LoVo (cell line): Measurements from ENCODE around the gene KIAA0825.
"Not testable (repeated sequence)": the region's sequence is repeated elsewhere in the genome, so short reads cannot be mapped to it uniquely, and the experiment has no call there.

Experiments
- DNase-seq: peaks from one replicate; pipeline ENCODE4 v3.0.0-alpha.2; 2016; ENCODE audit warnings: low spot score

The KIAA0825 gene

DNA sequence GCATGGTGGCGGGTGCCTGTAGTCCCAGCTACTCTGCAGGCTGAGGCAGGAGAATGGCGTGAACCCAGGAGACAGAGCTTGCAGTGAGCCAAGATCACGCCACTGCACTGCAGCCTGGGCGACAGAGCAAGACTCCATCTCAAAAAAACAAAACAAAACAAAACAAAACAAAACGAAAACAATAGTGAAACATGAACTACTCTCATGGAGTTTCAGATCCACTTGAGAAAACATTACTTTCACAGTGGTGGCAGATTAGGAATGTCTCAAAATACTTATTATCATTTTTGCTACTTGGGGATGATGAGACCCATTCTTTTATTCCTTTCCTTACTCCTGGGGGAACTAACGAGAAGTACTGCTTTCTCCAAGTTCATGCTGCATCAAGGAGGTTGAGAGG lies 448.2 kb downstream of the KIAA0825 start:
- not testable (repeated sequence) for DNase-seq

DNA sequence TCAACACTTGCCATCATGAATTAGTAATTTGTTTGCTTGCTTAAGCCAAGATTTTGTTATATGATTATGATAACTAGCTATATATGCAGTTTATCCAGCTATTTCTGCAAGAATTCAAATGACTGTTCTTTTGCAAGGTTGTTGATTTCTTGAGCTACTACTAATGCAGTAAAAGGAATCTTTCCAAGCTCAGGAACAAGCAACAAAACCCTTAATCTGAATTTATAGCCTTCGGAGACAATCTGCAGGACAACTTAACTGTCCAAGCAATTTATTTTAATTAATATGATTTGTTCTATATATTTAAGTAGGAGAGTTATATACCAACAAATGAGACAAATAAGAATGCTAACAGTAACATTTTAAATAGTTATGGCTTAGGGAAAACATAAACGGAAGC lies 450.3 kb downstream of the KIAA0825 start:
- no peak for DNase-seq

DNA sequence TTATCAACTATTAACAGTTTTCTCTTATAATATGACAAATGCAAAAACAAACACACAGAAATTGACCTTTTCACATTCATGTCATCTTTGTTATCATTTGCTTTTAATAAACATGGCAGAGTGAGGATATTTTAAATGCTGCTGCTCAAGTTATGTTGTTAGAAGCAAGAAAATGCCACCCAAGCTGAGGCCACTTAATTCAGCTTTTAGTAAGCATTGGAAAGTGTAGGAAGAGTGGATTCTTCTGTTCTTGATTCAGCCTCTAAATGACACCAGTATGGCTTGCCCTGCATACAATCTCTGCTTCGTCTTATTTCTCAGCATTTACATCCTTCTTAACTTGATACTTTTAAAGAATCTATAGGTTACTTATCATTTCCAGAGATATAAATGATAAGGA lies 456.6 kb downstream of the KIAA0825 start:
- no peak for DNase-seq

DNA sequence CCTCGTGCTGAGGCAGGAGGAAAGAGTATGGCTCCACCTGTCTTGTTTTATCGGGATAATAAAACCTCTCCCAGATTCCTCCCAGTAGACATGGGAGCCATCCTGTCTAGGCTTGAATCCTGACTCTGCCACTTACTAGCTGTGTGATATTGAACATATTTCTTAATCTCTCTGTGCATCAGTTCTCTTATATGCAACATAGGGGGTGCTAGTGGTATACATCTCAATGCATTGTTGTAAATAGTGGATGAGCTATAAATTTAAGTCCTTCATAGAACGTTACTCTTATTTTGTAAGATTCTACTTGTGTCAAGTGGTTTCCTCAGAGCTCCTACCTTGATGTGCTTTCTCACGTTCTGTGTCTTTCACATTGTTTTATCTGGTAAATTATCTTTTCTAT lies 459.3 kb downstream of the KIAA0825 start:
- no peak for DNase-seq

DNA sequence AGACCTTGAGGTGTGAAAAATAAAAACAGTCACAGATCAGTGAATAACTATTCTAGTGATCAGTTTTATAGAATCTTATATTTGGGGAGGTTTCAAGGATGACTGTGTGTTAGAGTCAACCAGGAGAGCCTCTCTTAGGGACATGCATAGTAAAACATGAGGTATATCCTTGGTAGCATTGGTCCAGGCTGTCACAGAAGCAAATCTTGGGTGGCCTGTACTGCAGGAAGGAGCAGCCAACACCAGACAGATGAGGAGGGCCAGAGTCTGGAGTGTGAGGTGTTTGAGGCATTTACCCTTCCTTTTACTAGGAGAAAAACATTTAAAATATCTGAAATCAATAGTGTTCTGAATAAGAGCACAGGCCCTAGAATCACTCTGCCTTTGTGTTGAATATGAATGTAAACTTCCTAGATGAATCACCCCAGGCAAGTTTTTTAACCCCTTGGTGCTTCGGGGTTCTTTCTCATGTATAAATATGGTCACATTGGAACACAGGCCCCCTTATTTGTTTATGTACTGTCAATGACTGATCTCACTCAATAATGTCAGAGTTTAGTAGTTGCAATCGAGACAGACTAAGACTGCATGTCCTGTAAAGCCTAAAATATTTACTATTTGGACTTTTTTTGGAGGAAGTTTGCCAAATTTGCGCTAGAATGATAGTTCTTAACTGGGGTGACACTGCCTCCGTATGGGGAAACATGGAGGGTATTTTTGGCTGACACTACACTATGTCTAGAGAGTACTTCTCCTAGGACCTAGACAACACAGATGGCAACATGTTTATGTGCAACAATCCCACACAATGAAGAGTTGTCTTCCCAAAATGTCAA lies 460.5 kb downstream of the KIAA0825 start:
- no peak for DNase-seq

DNA sequence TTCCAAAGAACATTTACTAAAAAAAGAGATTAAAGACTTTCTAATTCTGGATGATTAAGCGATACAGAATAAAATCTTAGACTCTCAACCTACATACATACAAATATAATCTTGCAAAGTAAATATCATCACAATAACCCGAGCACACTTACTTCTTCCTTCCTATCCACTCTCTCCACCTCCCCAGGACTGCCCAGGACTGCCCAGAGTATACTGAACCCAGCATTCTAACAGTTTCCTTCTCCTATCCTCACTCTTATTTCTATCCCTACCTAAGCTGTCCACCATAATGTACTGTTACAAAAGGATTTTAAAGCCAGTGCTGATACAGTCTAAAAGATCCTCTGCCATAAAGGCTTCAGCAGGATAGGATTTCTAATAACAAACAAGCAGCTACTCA lies 463.7 kb downstream of the KIAA0825 start:
- no peak for DNase-seq

DNA sequence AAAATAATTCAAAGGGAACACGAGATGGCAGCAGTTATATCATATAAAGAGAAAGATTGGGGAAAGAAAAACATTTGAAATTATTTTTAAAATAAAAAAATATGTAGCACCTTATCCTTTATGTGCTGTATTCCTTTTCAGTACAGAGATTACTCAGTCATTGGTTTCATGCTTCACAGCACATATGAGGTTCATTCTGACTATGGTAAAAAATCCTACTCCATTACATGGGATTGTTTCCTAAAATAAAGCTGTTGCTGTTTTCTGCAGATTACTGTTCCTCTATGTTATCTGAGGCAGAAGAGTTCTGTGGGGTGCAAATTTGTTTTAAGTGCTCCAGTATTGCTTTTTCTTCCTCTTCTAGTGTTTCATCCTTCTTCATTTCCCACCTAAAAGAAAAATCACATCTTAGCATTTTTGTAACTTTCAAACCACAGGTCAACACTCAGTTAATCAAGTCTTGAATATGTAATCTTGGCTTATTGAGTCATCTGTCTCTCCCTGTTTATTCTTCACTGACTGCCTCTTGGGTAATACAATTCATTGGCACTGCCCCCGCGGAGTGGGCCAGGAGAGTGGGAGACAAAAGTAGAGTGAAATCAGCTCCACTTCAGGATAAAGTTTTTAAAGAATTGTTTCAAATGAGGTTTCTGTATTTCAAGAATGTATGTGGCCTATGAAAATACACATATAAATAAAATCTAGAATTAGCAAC lies 464.5 kb downstream of the KIAA0825 start:
- DNase-seq = no peak

DNA sequence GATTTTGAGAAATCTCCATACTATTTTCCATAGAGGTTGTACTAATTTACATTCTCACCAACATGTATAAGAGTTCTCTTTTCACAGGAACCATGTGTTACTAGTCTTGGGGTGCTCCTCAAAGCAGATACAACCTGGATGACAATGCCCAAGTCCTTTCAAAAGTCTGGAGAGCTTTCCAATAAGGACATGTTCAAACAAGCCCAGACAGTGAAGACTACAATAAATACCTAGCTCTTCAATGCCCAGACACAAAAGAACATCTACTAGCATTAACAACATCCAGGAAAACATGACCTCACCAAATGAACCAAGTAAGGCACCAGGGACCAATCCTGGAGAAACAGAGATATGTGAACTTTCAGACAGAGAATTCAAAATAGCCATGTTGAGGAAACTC lies 474.8 kb downstream of the KIAA0825 start:
- DNase-seq = not testable (repeated sequence)

DNA sequence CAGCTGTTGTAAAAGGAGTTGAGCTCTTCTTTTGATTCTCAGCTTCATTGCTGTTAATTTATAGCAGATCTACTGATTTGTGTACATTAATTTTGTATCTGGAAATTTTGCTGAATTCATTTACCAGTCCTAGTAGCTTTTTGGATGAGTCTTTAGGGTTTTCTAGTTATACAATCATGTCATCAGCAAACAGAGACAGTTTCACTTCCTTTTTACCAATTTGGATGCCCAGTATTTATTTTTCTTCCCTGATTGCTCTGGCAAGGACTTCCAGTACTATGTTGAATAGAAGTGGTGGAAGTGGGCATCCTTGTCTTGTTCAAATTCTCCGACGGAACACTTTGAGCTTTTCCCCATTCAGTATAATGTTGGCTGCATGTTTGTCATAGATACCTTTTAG lies 478.1 kb downstream of the KIAA0825 start:
- DNase-seq = no peak

DNA sequence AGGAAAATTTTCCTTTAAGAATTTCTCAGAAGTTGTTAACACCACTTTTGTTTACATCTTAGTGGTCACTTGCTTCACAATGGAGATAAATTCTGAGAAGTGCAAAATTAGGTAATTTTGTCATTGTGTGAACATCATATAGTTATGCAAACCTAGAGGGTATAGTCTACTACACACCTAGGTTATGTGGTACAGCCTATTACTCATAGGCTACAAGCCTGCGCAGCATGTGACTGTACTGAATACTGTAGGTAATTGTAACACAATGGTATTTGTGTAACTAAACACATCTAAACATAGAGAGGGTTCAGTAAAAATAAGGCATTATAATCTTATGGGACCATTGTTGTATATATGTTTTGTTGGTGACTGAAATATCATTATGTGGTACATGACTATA lies 488.3 kb downstream of the KIAA0825 start:
- no peak for DNase-seq

DNA sequence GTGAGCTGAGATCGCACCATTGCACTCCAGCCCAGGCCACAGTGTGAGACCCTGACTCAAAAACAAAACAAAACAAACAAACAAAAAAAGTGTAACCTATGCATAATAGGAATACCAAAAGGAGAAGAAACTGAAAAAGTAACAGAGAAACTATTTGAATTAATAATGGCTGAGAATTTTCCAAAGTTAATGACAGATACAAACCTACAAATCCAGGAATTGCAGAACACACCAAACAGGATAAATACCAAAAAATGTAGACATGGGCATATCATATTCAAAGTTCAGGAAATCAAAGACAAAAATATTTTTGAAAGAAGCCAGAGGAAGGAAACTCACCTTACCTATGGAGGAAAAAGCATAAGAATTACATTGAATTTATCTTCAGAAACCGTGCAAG lies 493.3 kb downstream of the KIAA0825 start:
- DNase-seq = no peak

DNA sequence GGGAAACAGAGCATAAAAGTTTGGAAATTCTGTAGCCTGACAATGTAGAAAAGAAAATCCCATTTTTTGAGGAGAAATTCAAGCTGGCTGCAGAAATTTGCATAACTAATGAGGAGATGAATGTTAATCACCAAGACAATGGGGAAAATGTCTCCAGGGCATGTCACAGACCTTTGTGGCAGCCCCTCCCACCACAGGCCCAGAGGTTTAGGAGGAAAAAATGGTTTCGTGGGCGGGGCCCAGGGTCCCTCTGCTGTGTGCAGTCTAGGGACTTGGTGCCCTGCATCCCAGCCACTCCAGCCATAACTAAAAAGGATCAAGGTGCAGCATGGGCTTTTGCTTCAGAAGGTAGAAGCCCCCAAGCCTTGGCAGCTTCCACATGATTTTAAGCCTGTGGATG lies 502.1 kb downstream of the KIAA0825 start:
- not testable (repeated sequence) for DNase-seq

DNA sequence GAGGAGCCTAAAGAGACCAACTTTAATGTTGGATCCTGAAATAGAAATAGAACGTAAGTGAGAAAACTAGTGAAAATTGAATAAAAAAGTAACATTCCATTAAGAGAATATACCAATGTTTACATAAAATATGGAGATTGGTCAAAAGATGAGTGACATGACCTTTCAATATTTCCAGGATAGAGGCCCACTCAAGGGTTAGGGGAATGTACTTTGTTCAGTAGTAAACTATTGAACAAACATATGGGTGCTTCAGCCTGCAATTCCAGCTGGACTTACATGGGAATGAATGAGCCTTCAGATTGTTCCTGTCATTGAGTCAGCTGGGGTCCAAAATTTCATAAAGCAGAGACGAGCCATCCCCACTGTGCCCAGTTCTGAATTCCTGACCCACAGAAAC lies 505.3 kb downstream of the KIAA0825 start:
- DNase-seq = no peak

DNA sequence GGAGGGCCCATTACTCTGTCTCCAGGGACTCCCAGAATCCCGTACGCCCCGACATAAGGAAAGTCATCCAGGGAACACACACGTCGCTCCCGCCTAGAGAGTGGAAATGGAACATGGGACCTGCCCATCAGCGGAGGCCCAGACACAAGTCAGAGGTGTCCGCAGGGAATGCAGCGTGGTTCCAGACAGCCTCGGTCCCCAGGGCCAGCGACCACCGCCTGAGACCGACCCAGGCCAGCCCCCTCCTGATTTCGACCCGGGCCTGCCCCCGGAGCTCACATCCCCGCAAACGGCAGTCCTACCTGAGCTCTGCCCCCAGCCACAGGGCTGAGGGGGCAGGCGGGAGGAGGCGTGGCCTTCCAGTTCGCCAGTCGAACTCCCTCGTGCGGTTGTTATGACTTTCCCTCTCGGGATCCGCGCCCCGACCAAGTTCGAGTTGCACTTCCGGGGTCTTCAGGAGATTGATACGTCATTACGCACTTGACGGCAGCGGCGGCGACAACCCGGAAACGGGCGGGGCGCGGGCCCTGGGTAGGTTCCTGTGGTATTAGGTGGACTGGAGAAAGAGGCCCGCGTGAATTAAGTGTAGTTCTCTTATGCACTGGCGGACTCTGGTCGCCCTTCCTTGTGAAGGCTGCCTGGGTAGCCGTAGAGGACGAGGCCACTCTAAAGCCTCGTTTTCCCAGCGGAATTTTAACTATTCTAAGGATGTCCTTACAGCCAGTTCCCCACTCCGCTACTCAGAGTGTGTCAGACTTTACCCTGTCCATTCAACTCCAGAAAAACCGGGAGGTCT lies 507.0 kb downstream of the KIAA0825 start:
- DNase-seq = peak; percentile 96

DNA sequence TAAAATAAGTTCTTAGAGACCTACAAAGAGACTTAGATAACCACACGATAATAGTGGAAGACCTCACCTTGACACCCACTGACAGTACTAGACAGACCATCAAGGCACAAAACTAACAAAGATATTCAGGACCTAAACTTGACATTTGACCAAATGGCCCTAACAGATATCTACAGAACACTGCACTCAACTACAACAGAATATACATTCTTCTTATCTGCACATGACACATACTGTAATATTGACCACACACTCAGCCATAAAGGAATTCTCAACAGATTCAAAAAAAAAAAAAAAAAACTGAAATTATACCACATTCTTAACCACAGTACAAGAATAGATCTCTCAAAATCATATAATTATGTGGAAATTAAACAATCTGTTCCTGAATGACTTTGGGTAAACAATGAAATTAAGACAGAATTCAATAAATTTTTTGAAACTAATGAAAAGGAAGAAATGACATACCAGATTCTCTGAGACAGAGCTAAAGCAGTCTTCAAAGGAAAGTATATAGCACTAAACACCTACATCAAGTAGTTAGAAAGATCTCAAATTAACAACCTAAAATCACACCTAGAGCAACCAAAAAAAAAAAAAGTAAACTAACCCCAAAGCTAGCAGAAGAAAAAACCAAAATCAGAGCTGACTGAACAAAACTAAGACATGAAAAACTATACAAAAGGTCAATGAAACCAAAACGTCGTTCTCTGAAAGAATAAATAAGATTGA lies 514.7 kb downstream of the KIAA0825 start:
- DNase-seq = no peak
